Activated effector memory CD4-positive, alpha-beta T cell treated with Interleukin-2 at 50 U/mL for 16 hours (primary cell): ENCODE measurements around the gene GALNT10.

Experiments
- DNase-seq: peaks from one replicate; pipeline ENCODE4 v3.0.0-alpha.2; 2020

The GALNT10 gene

GRCh38 chr5:154236536-154237375 is 46.2 kb downstream of the GALNT10 start:
- no peak for DNase-seq

GRCh38 chr5:154237376-154237743 is 46.8 kb downstream of the GALNT10 start:
- DNase-seq = no peak

GRCh38 chr5:154237946-154238345 is 47.4 kb downstream of the GALNT10 start:
- no peak for DNase-seq

- no peak for DNase-seq
Measured at GRCh38 chr5:154238776-154239481, 48.4 kb downstream of the GALNT10 start.

- DNase-seq = no peak
Measured at GRCh38 chr5:154240595-154240994, 50.1 kb downstream of the GALNT10 start.

- DNase-seq = no peak
Measured at GRCh38 chr5:154241021-154241420, 50.5 kb downstream of the GALNT10 start.

- DNase-seq = no peak
Measured at GRCh38 chr5:154242442-154242841, 51.9 kb downstream of the GALNT10 start.

GRCh38 chr5:154242964-154243376 is 52.4 kb downstream of the GALNT10 start:
- DNase-seq = no peak

- no peak for DNase-seq
Measured at GRCh38 chr5:154243736-154244135, 53.2 kb downstream of the GALNT10 start.

GRCh38 chr5:154244476-154244875 is 53.9 kb downstream of the GALNT10 start:
- DNase-seq = no peak

- no peak for DNase-seq
Measured at GRCh38 chr5:154248691-154249090, 58.2 kb downstream of the GALNT10 start.

GRCh38 chr5:154249826-154250225 is 59.3 kb downstream of the GALNT10 start:
- no peak for DNase-seq

GRCh38 chr5:154251529-154251928 is 61.0 kb downstream of the GALNT10 start:
- no peak for DNase-seq

- no peak for DNase-seq
Measured at GRCh38 chr5:154253807-154254206, 63.3 kb downstream of the GALNT10 start.

- DNase-seq = no peak
Measured at GRCh38 chr5:154254896-154255295, 64.4 kb downstream of the GALNT10 start.

- DNase-seq = no peak
Measured at GRCh38 chr5:154257046-154257445, 66.5 kb downstream of the GALNT10 start.

- no peak for DNase-seq
Measured at GRCh38 chr5:154258531-154259217, 68.1 kb downstream of the GALNT10 start.

GRCh38 chr5:154260224-154260927 is 69.8 kb downstream of the GALNT10 start:
- no peak for DNase-seq

GRCh38 chr5:154262342-154262741 is 71.8 kb downstream of the GALNT10 start:
- DNase-seq = no peak

- no peak for DNase-seq
Measured at GRCh38 chr5:154264549-154265196, 74.1 kb downstream of the GALNT10 start.

GRCh38 chr5:154265197-154265773 is 74.8 kb downstream of the GALNT10 start:
- no peak for DNase-seq

GRCh38 chr5:154267516-154267915 is 77.0 kb downstream of the GALNT10 start:
- no peak for DNase-seq
